ENCODE data around the gene ARHGAP25.

DNA sequence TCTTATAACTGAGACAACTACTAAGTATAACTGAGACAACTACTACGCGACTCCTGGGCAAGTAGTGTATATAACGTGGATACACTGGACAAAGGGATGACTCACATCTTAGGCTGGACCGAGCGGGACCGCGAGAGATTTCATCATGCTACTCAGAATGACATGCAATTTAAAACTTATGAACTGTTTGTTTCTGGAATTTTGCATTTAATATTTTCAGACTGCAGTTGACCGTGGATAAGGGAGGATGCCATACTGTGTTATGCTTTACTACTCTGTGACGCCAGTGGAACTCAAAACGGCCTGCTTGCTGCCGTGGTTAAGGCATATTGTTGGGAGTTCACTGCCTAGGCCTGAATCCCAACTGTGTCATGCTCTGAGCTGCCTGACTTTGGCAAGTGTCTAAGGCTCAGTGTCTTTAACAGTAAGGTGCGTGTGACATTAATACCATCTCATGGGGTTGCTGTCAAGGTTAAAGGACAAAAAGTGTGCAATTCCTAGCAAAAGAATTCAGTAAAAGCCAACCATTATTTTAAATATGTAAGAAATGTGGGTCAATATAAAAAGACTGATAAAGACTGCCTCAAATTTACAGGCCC is 72.0 kb downstream of the ARHGAP25 start:
- TF ChIP-seq, protein P1, sequence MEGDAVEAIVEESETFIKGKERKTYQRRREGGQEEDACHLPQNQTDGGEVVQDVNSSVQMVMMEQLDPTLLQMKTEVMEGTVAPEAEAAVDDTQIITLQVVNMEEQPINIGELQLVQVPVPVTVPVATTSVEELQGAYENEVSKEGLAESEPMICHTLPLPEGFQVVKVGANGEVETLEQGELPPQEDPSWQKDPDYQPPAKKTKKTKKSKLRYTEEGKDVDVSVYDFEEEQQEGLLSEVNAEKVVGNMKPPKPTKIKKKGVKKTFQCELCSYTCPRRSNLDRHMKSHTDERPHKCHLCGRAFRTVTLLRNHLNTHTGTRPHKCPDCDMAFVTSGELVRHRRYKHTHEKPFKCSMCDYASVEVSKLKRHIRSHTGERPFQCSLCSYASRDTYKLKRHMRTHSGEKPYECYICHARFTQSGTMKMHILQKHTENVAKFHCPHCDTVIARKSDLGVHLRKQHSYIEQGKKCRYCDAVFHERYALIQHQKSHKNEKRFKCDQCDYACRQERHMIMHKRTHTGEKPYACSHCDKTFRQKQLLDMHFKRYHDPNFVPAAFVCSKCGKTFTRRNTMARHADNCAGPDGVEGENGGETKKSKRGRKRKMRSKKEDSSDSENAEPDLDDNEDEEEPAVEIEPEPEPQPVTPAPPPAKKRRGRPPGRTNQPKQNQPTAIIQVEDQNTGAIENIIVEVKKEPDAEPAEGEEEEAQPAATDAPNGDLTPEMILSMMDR (conservative IDR thresholded peaks at IDR 0.05; ENCODE audit: low read length), result no peak
- TF ChIP-seq EZH2phosphoT487 (IDR thresholded peaks at IDR 0.05; ENCODE audit: borderline replicate concordance, low read depth, low read length), result no peak
